ENCODE measurements around the gene USP34. TPM values are rescaled to one million over a fixed set of nuclear protein-coding genes. Genes with fewer than 3 reads are reported as not detected.

Gene USP34
- total and polyA plus RNA-seq, 2 of the 8 experiments (the other 6 are each of a cell fraction or from before 2014, with no cell fraction given) = 56.7 to 91.7 TPM

DNA sequence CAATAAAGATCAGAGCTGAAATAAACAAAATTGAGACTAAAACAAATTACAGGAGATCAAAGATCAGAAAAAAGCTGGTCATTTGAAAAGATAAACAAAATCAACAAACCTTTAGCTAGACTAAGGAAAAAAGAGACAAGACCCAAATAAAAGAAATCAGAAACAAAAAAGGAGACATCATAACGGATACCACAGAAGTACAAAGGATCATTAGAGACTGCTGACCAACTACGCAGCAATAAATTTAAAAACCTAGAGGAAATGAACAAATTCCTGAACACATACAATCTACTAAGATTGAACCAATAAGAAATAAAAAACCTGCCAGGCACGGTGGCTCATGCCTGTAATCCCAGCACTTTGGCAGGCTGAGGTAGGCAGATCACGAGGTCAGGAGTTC is 33.7 kb downstream of the USP34 start (continued):
- no peak for TF ChIP-seq KDM4A (IDR thresholded peaks at IDR 0.05; ENCODE audit: low read depth, low read length, severe bottlenecking)
- no peak for TF ChIP-seq SIN3A (conservative IDR thresholded peaks at IDR 0.05 in 1 of 2, IDR thresholded peaks at IDR 0.05 in 1 of 2; ENCODE audit: low read depth in 1 of 2, low read length in 2 of 2)
- no peak for TF ChIP-seq ZNF274 (IDR thresholded peaks at IDR 0.05; ENCODE audit: borderline replicate concordance, extremely low read depth, low read length)
- no peak for TF ChIP-seq JUND (IDR thresholded peaks at IDR 0.05; ENCODE audit: low read length)
- no peak for TF ChIP-seq TCF12 (IDR thresholded peaks at IDR 0.05; ENCODE audit: low read depth, low read length)
- TF ChIP-seq CTBP2 (IDR thresholded peaks at IDR 0.05; ENCODE audit: borderline replicate concordance, insufficient read depth, insufficient read length, low read length) = no peak
- no peak for TF ChIP-seq CBX8 (IDR thresholded peaks at IDR 0.05; ENCODE audit: borderline replicate concordance, low read depth, low read length)

Measured in H1 (cell line).